Liver (tissue), 3 donors: Measurements from ENCODE around the gene NWD2.

Experiments
- CTCF ChIP-seq: fragments of 150-350 bp; IDR thresholded peaks from 2 replicates; pipeline ENCODE4 v1.5.1; 2017; ENCODE audit warnings: improper control_type of control experiment, low read depth, low read length; ENCODE audit not compliant: missing input control
- GABPA ChIP-seq, 2 donors: IDR thresholded peaks in 1 of 2; conservative IDR thresholded peaks in 1 of 2; 2 replicates each; pipeline ENCODE4 v1.6.1; 2016; ENCODE audit warnings: antibody characterized with exemption in 2 of 2, mild to moderate bottlenecking in 1 of 2, moderate library complexity in 1 of 2
- JUND ChIP-seq, 2 donors: IDR thresholded peaks; 2 replicates each; pipeline ENCODE4 v1.6.1; 2016; ENCODE audit warnings: antibody characterized with exemption in 2 of 2
- TAF1 ChIP-seq: conservative IDR thresholded peaks from 2 replicates; pipeline ENCODE4 v1.6.1; 2016; ENCODE audit warnings: antibody characterized with exemption, mild to moderate bottlenecking
- donor health status: healthy.
- donor health status: healthy.

- TF ChIP-seq CTCF (no peak), TAF1 (no peak), JUND (IDR thresholded peaks at IDR 0.05) (no peak), GABPA (IDR thresholded peaks at IDR 0.05 in 1 of 2, conservative IDR thresholded peaks at IDR 0.05 in 1 of 2) (no peak)
Measured at GRCh38 chr4:37441231-37442061, 196.9 kb downstream of the NWD2 start.
